ENCODE results near the gene LRRC7.

- TF ChIP-seq CTCF (IDR thresholded peaks at IDR 0.05; ENCODE audit: low read length): no peak
- no peak for TF ChIP-seq EZH2 (IDR thresholded peaks at IDR 0.05; ENCODE audit: borderline replicate concordance, low read length)
Measured at GRCh38 chr1:70042090-70042731, 474.5 kb downstream of the LRRC7 start.
